ENCODE data around the gene SCP2.

GRCh38 chr1:52955129-52955970, 28.3 kb downstream of the SCP2 start:
- no peak for TF ChIP-seq CTCF (tag by site-specific recombination; IDR thresholded peaks at IDR 0.05)
- no peak for TF ChIP-seq ZNF571 (tag by site-specific recombination; IDR thresholded peaks at IDR 0.05)
- no peak; the same call in 1 of the 2 replicates for TF ChIP-seq KLF9 (tag by site-specific recombination; IDR thresholded peaks at IDR 0.05; ENCODE audit: low read depth)
- TF ChIP-seq PBX3 (CRISPR knock-in tag; IDR thresholded peaks at IDR 0.05) = no peak
- no peak for TF ChIP-seq EGR2 (tag by site-specific recombination; IDR thresholded peaks at IDR 0.05; ENCODE audit: low read depth)
- TF ChIP-seq MYNN (tag by site-specific recombination; IDR thresholded peaks at IDR 0.05; ENCODE audit: borderline replicate concordance) = no peak
- TF ChIP-seq HOXA7 (CRISPR knock-in tag; IDR thresholded peaks at IDR 0.05; ENCODE audit: borderline replicate concordance) = no peak
